ENCODE results near the gene MTHFD2. TPM values are rescaled to one million over a fixed set of nuclear protein-coding genes. Genes with fewer than 3 reads are reported as not detected.

The MTHFD2 gene
- total RNA-seq, 1 donor from 2014 or later = 31.7 TPM

- H3K27me3 ChIP-seq = no peaks in the 10 kb centered on the region
- TF ChIP-seq CTCF (IDR thresholded peaks at IDR 0.05) = no peak
- no peak overlapping the region for H3K27ac ChIP-seq
- no peaks in the 10 kb centered on the region for H3K9me3 ChIP-seq
- H3K4me1 ChIP-seq = no peaks in the 10 kb centered on the region
- H3K4me3 ChIP-seq = no peak overlapping the region
- DNase-seq (ENCODE audit: low spot score in 2 of 2) = no peak
- intact Hi-C loops (cut with DNase I) = no loop called here
- H3K36me3 ChIP-seq = no peaks in the 10 kb centered on the region
Measured at GRCh38 chr2:74259191-74259590, 60.8 kb downstream of the MTHFD2 start.

- Histone ChIP-seq H3K27ac (no peak overlapping the region), H3K27me3 (no peaks in the 10 kb centered on the region), H3K4me3 (no peak overlapping the region), H3K9me3 (no peaks in the 10 kb centered on the region), H3K36me3 (no peaks in the 10 kb centered on the region), H3K4me1 (no peaks in the 10 kb centered on the region)
- no peak for DNase-seq (ENCODE audit: low spot score in 2 of 2)
- TF ChIP-seq CTCF (IDR thresholded peaks at IDR 0.05) = no peak
- intact Hi-C loops (cut with DNase I) = loop anchor here (2.0 to 5.0 kb wide), 6 partner anchors 33 to 332 kb away; partner anchors contain the start of genes BOLA3, DGUOK, MOB1A and MTHFD2
Measured at GRCh38 chr2:74259733-74260132, 61.3 kb downstream of the MTHFD2 start.

- DNase-seq (ENCODE audit: low spot score in 2 of 2) = no peak
- Histone ChIP-seq H3K27me3 (no peaks in the 10 kb centered on the region), H3K9me3 (no peaks in the 10 kb centered on the region), H3K4me1 (no peaks in the 10 kb centered on the region), H3K36me3 (no peaks in the 10 kb centered on the region), H3K27ac (no peak overlapping the region), H3K4me3 (no peak overlapping the region)
- intact Hi-C loops (cut with DNase I) = loop anchor here (2.0 to 5.0 kb wide), 6 partner anchors 34 to 333 kb away; partner anchors contain the start of genes BOLA3, DGUOK, MOB1A and MTHFD2
- TF ChIP-seq CTCF (IDR thresholded peaks at IDR 0.05) = no peak
Measured at GRCh38 chr2:74260495-74260894, 62.1 kb downstream of the MTHFD2 start.

- no peaks in the 10 kb centered on the region for H3K27me3 ChIP-seq
- no peak overlapping the region for H3K27ac ChIP-seq
- intact Hi-C loops (cut with DNase I) = loop anchor here (1.0 to 5.0 kb wide), 7 partner anchors 35 to 437 kb away; partner anchors contain the start of genes BOLA3, DGUOK, MOB1A and MTHFD2
- peak; percentile 49 to 77 (median 65) for TF ChIP-seq CTCF (IDR thresholded peaks at IDR 0.05)
- no peaks in the 10 kb centered on the region for H3K4me1 ChIP-seq
- H3K36me3 ChIP-seq = no peaks in the 10 kb centered on the region
- no peaks in the 10 kb centered on the region for H3K9me3 ChIP-seq
- peak in 1 of 2 donors; percentile 73 for DNase-seq (ENCODE audit: low spot score in 2 of 2)
- no peak overlapping the region for H3K4me3 ChIP-seq
Measured at GRCh38 chr2:74261204-74261864, 62.9 kb downstream of the MTHFD2 start.

GRCh38 chr2:74262681-74263080 lies 64.3 kb downstream of the MTHFD2 start:
- H3K4me3 ChIP-seq = no peak overlapping the region
- H3K9me3 ChIP-seq = no peaks in the 10 kb centered on the region
- no peak for DNase-seq (ENCODE audit: low spot score in 2 of 2)
- no peaks in the 10 kb centered on the region for H3K27me3 ChIP-seq
- TF ChIP-seq CTCF (IDR thresholded peaks at IDR 0.05) = no peak
- no peaks in the 10 kb centered on the region for H3K36me3 ChIP-seq
- no peaks in the 10 kb centered on the region for H3K4me1 ChIP-seq
- intact Hi-C loops (cut with DNase I) = loop anchor here (5.0 kb wide), 4 partner anchors 65 to 335 kb away; partner anchors contain the start of genes DGUOK, MOB1A and MTHFD2
- no peak overlapping the region for H3K27ac ChIP-seq

Measured in ascending aorta (tissue), 2 donors.